Measurements from ENCODE around the gene SLC17A9. TPM values are rescaled to one million over a fixed set of nuclear protein-coding genes. Genes with fewer than 3 reads are reported as not detected.
A peak's percentile ranks its signal among the peaks of the same experiment; 100 is the strongest.
"Not testable (repeated sequence)": the region's sequence is repeated elsewhere in the genome, so short reads cannot be mapped to it uniquely, and the experiment has no call there.

SLC17A9 gene
- polyA plus RNA-seq, 1 donor: 1.7 TPM

GRCh38 chr20:62956387-62957135 is 4.1 kb downstream of the SLC17A9 start:
- DNase-seq: no peak

- no peak for DNase-seq
These were observed 4.9 kb downstream of the SLC17A9 start for GRCh38 chr20:62957136-62958117.

- DNase-seq: no peak
These were observed 6.0 kb downstream of the SLC17A9 start for GRCh38 chr20:62958388-62959100.

- no peak for DNase-seq
These were observed 6.8 kb downstream of the SLC17A9 start for GRCh38 chr20:62959101-62959971.

- no peak for DNase-seq
These were observed 7.5 kb downstream of the SLC17A9 start for GRCh38 chr20:62959998-62960436.

- not testable (repeated sequence) for DNase-seq
These were observed 8.2 kb downstream of the SLC17A9 start for GRCh38 chr20:62960446-62961309.

GRCh38 chr20:62961310-62961783 is 8.8 kb downstream of the SLC17A9 start:
- peak; percentile 24 for DNase-seq

GRCh38 chr20:62961799-62962198 is 9.3 kb downstream of the SLC17A9 start:
- DNase-seq: no peak

- no peak for DNase-seq
These were observed 9.8 kb downstream of the SLC17A9 start for GRCh38 chr20:62962221-62962879.

GRCh38 chr20:62962891-62963613 is 10.5 kb downstream of the SLC17A9 start:
- no peak for DNase-seq

- no peak for DNase-seq
These were observed 11.3 kb downstream of the SLC17A9 start for GRCh38 chr20:62963614-62964397.

- DNase-seq: no peak
These were observed 12.2 kb downstream of the SLC17A9 start for GRCh38 chr20:62964700-62965099.

GRCh38 chr20:62965363-62965771 is 12.9 kb downstream of the SLC17A9 start:
- DNase-seq: no peak

GRCh38 chr20:62966212-62967148 is 14.0 kb downstream of the SLC17A9 start:
- DNase-seq: no peak

GRCh38 chr20:62967149-62967501 is 14.6 kb downstream of the SLC17A9 start:
- DNase-seq: no peak

- no peak for DNase-seq
These were observed 15.3 kb downstream of the SLC17A9 start for GRCh38 chr20:62967628-62968351.

Data from left kidney (tissue), 2 donors.